ENCODE data around the gene PCOLCE2. TPM values are rescaled to one million over a fixed set of nuclear protein-coding genes. Genes with fewer than 3 reads are reported as not detected.

The PCOLCE2 gene
- total RNA-seq, 1 experiment from 2014 or later, result 0.34 TPM

GRCh38 chr3:142898346-142899213 lies 9.7 kb upstream of the PCOLCE2 start:
- CTCF ChIA-PET, result no interaction called here
- Mint-ChIP-seq H3K9me3 (ENCODE audit: unreplicated experiment) (no peaks in the 10 kb centered on the region), H3K27ac (ENCODE audit: unreplicated experiment) (no peak overlapping the region), H3K4me3 (ENCODE audit: unreplicated experiment) (no peak overlapping the region), H3K27me3 (ENCODE audit: insufficient read depth, unreplicated experiment) (peaks cover 18% of the 10 kb centered on the region), H3K4me1 (ENCODE audit: low read depth, unreplicated experiment) (no peaks in the 10 kb centered on the region), H3K36me3 (ENCODE audit: insufficient read depth, unreplicated experiment) (no peaks in the 10 kb centered on the region)
- BruUV-seq (replicated peaks), result no TSS peak
- H3K4me3 ChIP-seq (ENCODE audit: low read depth, low read length), result no peak overlapping the region
- TF ChIP-seq, protein P1, sequence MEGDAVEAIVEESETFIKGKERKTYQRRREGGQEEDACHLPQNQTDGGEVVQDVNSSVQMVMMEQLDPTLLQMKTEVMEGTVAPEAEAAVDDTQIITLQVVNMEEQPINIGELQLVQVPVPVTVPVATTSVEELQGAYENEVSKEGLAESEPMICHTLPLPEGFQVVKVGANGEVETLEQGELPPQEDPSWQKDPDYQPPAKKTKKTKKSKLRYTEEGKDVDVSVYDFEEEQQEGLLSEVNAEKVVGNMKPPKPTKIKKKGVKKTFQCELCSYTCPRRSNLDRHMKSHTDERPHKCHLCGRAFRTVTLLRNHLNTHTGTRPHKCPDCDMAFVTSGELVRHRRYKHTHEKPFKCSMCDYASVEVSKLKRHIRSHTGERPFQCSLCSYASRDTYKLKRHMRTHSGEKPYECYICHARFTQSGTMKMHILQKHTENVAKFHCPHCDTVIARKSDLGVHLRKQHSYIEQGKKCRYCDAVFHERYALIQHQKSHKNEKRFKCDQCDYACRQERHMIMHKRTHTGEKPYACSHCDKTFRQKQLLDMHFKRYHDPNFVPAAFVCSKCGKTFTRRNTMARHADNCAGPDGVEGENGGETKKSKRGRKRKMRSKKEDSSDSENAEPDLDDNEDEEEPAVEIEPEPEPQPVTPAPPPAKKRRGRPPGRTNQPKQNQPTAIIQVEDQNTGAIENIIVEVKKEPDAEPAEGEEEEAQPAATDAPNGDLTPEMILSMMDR (IDR thresholded peaks at IDR 0.05; ENCODE audit: insufficient read depth in 1 of 2, low read depth in 1 of 2, low read length in 1 of 2, severe bottlenecking in 1 of 2, unreplicated experiment in 1 of 2), result no peak
- POLR2A ChIA-PET, result no interaction called here
- no peaks in the 10 kb centered on the region for H3K4me1 ChIP-seq
- H3K9me3 ChIP-seq, result no peaks in the 10 kb centered on the region
- intact Hi-C loops (cut with micrococcal nuclease; ENCODE audit: unreplicated experiment), result no loop called here
- DNase-seq, result no peak
- H3K27me3 ChIP-seq (replicated peaks; ENCODE audit: control insufficient read depth, insufficient read depth, low read length), result no peaks in the 10 kb centered on the region
- H3K36me3 ChIP-seq (ENCODE audit: control insufficient read depth, insufficient read depth, low read length), result no peaks in the 10 kb centered on the region

DNA sequence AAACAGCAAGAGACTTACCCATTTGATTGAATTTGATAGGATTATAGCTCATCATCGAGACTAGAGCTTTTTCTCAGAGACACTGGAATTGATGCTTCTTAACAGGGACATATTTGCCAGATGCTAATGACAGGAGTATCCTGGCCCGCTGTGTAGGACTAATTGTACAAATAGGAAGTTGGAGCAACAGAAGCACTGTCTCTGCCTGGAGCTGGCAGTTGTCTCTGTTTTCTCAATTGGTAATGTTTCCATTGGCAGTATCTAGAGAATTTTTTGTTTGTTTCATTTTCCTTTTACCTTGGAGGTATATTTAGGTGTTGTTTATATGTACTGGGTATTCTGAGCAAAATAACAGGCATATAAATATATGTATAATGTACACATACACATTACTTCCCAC lies 8.9 kb upstream of the PCOLCE2 start:
- intact Hi-C loops (cut with micrococcal nuclease; ENCODE audit: unreplicated experiment), result no loop called here
- no peaks in the 10 kb centered on the region for H3K36me3 Mint-ChIP-seq (ENCODE audit: insufficient read depth, unreplicated experiment)
- TF ChIP-seq, protein P1 (IDR thresholded peaks at IDR 0.05; ENCODE audit: insufficient read depth in 1 of 2, low read depth in 1 of 2, low read length in 1 of 2, severe bottlenecking in 1 of 2, unreplicated experiment in 1 of 2), result no peak
- H3K27me3 Mint-ChIP-seq (ENCODE audit: insufficient read depth, unreplicated experiment), result peaks cover 18% of the 10 kb centered on the region
- DNase-seq, result no peak
- no peaks in the 10 kb centered on the region for H3K9me3 ChIP-seq
- no peaks in the 10 kb centered on the region for H3K9me3 Mint-ChIP-seq (ENCODE audit: unreplicated experiment)
- no peaks in the 10 kb centered on the region for H3K4me1 ChIP-seq
- ChIA-PET CTCF (no interaction called here), POLR2A (interaction anchor here (0.5 kb wide), 1 partner anchor 173 kb away, joined by 4 read pairs; no protein-coding TSS in a partner anchor)
- H3K36me3 ChIP-seq (ENCODE audit: control insufficient read depth, insufficient read depth, low read length), result no peaks in the 10 kb centered on the region
- no peak overlapping the region for H3K4me3 Mint-ChIP-seq (ENCODE audit: unreplicated experiment)
- no peak overlapping the region for H3K4me3 ChIP-seq (ENCODE audit: low read depth, low read length)
- no peaks in the 10 kb centered on the region for H3K27me3 ChIP-seq (replicated peaks; ENCODE audit: control insufficient read depth, insufficient read depth, low read length)
- no peaks in the 10 kb centered on the region for H3K4me1 Mint-ChIP-seq (ENCODE audit: low read depth, unreplicated experiment)
- BruUV-seq (replicated peaks), result no TSS peak
- H3K27ac Mint-ChIP-seq (ENCODE audit: unreplicated experiment), result no peak overlapping the region

DNA sequence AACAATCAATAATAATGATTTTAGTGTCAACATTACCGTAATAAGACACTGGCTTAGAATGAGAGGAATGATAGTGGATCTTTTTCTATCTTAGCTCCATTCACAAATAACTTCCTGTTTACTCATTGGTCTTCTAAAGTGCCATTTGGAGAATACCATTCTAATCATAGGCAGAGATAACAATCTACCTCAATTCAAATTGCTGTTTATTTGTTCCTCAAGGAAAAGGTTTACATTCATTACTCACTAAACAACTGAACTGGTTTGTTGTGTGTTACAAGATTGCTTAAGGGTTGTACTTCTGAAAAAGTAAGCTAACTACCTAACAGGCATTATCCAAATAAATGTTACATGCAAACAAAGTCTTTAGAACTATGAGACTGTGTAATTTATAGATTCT lies 8.1 kb upstream of the PCOLCE2 start:
- Mint-ChIP-seq H3K4me3 (ENCODE audit: unreplicated experiment) (no peak overlapping the region), H3K27ac (ENCODE audit: unreplicated experiment) (no peak overlapping the region), H3K27me3 (ENCODE audit: insufficient read depth, unreplicated experiment) (peaks cover 15% of the 10 kb centered on the region), H3K36me3 (ENCODE audit: insufficient read depth, unreplicated experiment) (no peaks in the 10 kb centered on the region), H3K9me3 (ENCODE audit: unreplicated experiment) (no peaks in the 10 kb centered on the region), H3K4me1 (ENCODE audit: low read depth, unreplicated experiment) (no peaks in the 10 kb centered on the region)
- POLR2A ChIA-PET, result interaction anchor here (0.5 kb wide), 1 partner anchor 172 kb away, joined by 4 read pairs; no protein-coding TSS in a partner anchor
- DNase-seq, result no peak
- TF ChIP-seq, protein P1 (IDR thresholded peaks at IDR 0.05; ENCODE audit: insufficient read depth in 1 of 2, low read depth in 1 of 2, low read length in 1 of 2, severe bottlenecking in 1 of 2, unreplicated experiment in 1 of 2), result no peak
- CTCF ChIA-PET, result no interaction called here
- no peaks in the 10 kb centered on the region for H3K4me1 ChIP-seq
- no peaks in the 10 kb centered on the region for H3K9me3 ChIP-seq
- no TSS peak for BruUV-seq (replicated peaks)
- no peaks in the 10 kb centered on the region for H3K27me3 ChIP-seq (replicated peaks; ENCODE audit: control insufficient read depth, insufficient read depth, low read length)
- intact Hi-C loops (cut with micrococcal nuclease; ENCODE audit: unreplicated experiment), result no loop called here
- H3K4me3 ChIP-seq (ENCODE audit: low read depth, low read length), result no peak overlapping the region
- H3K36me3 ChIP-seq (ENCODE audit: control insufficient read depth, insufficient read depth, low read length), result no peaks in the 10 kb centered on the region

Measured in Caco-2 (cell line).